GM18870 (cell line): ENCODE data around the gene STPG4.
"Not testable (repeated sequence)": the region's sequence is repeated elsewhere in the genome, so short reads cannot be mapped to it uniquely, and the experiment has no call there.

ENCODE experiments used
- ATAC-seq: cut with Tn5 transposase; IDR thresholded peaks from one replicate; pipeline ENCODE4 v1.9.1; 2021; ENCODE audit warnings: moderate library complexity; ENCODE audit not compliant: unreplicated experiment

Gene STPG4

GRCh38 chr2:47173986-47174732 is 19.1 kb upstream of the STPG4 start:
- no peak for ATAC-seq

GRCh38 chr2:47172922-47173695 is 18.0 kb upstream of the STPG4 start:
- ATAC-seq, result no peak

- no peak for ATAC-seq
Measured at GRCh38 chr2:47172156-47172921, 17.2 kb upstream of the STPG4 start.

DNA sequence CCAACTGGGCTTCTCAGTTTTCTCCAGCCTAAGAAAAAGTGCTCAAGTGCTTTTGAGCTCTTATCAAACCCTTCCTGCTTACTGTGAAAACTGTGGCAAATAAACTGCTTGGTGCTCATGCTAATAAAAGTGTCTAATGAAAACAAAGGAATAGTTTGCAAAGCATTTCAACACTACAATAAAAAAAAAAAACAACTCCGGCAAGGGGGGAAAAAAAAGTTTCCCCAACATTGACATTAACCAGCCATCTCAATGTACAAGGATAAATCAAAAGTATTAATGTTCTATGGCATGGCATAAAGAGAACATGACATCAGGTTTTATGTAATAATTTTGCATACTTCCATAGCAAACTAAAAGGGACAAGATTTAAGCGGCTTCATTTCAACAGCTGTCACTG is 14.7 kb upstream of the STPG4 start:
- ATAC-seq, result no peak

GRCh38 chr2:47168895-47169294 is 13.8 kb upstream of the STPG4 start:
- not testable (repeated sequence) for ATAC-seq

- no peak for ATAC-seq
Measured at GRCh38 chr2:47167149-47167548, 12.0 kb upstream of the STPG4 start.

- ATAC-seq, result no peak
Measured at GRCh38 chr2:47165001-47165555, 10.0 kb upstream of the STPG4 start.

GRCh38 chr2:47162780-47163179 is 7.7 kb upstream of the STPG4 start:
- no peak for ATAC-seq

DNA sequence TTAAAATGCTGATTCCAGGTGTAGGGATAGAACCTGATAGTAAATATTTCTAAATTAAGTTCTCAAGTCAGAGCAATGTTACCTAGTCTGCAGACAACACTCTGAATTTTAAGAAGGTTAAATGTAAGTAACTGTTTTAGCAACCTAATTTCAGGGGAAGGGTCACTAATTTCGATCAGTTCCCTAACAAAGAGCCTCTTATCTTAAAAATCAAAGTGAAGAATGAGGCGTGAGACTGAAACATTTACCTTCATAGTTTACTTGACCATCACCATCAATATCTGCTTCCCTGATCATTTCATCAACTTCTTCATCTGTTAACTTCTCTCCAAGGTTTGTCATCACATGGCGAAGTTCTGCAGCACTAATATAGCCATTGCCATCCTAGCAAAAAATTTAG is 6.4 kb upstream of the STPG4 start:
- no peak for ATAC-seq

GRCh38 chr2:47160660-47161059 is 5.6 kb upstream of the STPG4 start:
- no peak for ATAC-seq

GRCh38 chr2:47160211-47160610 is 5.1 kb upstream of the STPG4 start:
- ATAC-seq, result no peak

DNA sequence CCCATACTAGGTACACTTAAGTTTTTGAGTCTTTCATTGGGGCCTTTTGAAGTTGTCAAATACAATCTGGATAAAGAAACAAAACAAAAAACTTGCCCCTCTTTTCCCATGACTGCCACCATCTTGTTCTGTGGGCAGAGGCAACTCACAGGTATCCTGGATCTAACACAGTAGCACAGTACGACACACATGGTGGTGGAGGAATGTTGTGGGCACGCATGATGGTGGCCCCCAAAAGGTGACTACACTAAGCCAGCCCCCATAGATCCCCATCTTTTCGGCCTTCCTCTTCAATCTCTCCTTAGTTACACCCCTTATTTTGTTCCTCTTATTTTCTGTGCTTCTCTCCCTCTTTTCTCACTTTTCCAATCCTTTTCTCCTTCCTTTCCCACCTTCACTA is 4.5 kb upstream of the STPG4 start:
- ATAC-seq, result no peak

DNA sequence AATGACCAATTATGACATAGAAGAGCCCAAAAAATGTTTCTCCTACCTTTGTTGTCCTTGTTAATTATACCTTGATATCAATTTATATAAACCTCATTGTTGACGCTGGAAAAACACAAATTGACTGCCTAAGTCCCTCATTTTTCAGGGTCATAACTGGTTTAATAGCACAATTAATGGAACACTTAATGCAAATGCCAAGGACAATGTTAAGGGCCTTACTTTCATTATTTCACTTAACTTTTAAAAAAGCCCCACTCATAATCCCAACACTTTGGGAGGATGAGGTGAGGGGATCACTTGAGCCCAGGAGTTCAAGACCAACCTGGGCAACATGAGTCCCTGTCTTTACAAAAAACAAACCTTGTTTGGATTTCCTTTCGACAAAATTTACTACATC is 3.5 kb upstream of the STPG4 start:
- ATAC-seq, result no peak

- no peak for ATAC-seq
Measured at GRCh38 chr2:47152803-47153202, 2.3 kb downstream of the STPG4 start.

DNA sequence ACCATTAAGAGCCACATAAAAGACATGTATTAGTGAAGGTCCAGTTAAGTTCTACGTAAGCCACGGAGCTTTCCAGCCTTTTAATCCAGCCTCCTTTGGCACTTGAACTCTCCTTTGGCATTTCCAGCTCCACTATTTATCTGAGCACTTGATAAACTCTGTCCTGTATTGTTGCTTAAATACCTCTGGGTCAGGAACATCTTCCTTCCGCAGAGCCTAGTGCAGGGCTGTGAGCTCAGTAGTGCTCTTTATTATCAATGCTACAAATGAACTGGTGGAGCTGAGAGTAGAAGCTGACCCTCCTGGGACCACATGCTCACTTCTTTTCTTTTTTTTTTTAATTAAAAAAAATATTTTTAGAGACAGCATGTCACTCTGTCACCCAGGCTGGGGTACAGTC is 4.9 kb downstream of the STPG4 start:
- no peak for ATAC-seq

DNA sequence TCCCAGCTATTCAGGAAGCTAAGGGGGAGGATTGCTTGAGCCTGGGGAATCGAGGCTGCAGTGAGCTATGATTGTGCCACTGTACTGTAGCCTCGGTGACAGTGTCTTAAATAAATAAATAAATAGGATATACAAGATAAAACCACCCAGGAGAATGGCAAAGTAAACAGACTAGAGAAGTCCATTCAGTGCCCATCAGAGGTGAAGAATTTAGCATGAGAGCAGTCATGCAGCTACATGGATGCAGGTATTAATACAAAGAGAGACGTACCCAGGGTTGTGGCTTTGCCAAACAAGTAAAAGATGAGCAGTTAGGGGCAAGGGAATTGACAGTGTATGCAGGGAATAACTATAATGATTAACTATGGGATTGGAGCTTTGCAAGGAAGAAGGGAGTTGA is 8.1 kb downstream of the STPG4 start:
- ATAC-seq, result no peak

DNA sequence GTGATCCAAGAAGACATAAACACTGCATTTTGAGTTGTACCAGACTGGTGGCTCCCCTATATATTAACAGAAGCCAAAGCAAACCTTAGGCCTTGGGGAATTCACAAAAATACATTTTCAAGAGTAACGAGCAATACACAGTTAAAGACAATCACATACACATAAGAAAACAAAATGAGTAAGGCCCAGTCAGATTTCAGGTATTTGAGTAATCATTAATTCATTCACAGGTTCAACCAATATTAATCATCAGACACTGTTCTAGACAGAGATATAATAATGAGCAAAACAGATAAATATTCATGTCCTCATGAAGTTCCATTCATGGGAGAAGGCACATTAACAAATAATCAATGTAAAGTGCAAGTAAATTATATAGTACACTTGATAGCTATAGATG is 9.6 kb downstream of the STPG4 start:
- ATAC-seq, result no peak

GRCh38 chr2:47141520-47141919 is 13.6 kb downstream of the STPG4 start:
- ATAC-seq, result no peak

GRCh38 chr2:47134386-47135090 is 20.6 kb downstream of the STPG4 start:
- no peak for ATAC-seq

GRCh38 chr2:47133046-47133445 is 22.1 kb downstream of the STPG4 start:
- no peak for ATAC-seq

DNA sequence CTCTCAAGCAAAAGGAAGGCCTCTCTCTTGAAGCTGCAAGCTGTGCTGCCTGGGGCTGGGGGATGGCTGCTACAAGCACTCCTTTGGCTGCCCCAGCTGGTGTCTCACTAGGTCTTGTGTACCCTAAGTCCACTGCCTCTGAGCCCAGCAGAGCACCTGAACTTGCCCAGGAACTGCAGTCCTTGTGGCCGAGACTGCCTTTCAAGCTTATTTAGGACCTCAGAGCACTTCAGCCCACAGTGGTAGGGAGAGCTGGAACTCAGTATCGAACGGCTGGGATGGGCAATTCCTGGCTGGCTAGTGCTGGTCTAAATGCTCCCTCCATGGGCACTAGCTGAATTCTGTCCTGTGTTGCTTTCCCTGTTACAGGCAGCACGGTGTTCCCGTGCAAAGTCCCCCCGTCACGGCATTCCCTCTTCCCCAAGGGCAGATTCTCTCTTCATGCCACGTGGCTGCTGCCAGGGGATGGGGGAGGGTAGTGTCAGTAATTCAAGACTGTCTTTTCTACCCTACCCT is 25.9 kb downstream of the STPG4 start:
- ATAC-seq, result no peak
